Renal cortical epithelial cell (primary cell): ENCODE data around the gene SLCO3A1. TPM values are rescaled to one million over a fixed set of nuclear protein-coding genes. Genes with fewer than 3 reads are reported as not detected.

Experiments used
- DNase-seq: peaks from one replicate; pipeline ENCODE4 v3.0.0-alpha.2; 2011; ENCODE audit warnings: low read depth
- total RNA-seq: library from RNA; depleted of rRNA; stranded (reverse); fragments of >200 nt; gene quantifications from 2 replicates; pipeline ENCODE4 v1.2.3, GENCODE V29; 2014

The SLCO3A1 gene
- total RNA-seq, 1 donor from 2014 or later = 7.2 TPM

- DNase-seq = no peak
Observed at GRCh38 chr15:91966194-91966552, 112.7 kb downstream of the SLCO3A1 start.

- DNase-seq = peak; percentile 81
Observed at GRCh38 chr15:91967935-91968606, 114.6 kb downstream of the SLCO3A1 start.

GRCh38 chr15:91968610-91969009 is 115.1 kb downstream of the SLCO3A1 start:
- no peak for DNase-seq

DNA sequence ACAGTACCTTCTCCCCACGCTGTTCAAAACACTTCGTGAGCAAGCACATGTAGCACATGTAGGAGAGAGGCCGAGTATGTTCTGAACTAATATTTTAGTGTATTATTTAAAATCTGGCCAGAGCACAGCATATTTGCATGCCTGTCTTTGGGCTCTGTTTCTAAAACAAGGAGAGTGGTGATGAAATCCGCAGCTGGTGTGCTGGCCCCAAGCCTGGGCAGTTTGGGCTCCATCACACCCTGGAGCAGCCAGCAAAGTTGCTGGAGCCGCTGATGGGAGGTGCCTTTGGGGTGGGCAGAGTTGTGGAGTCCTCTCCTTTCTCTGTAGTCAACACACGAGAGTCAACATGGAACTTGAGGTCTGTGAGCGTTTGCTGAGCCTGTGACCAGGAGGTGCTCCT is 116.6 kb downstream of the SLCO3A1 start:
- no peak for DNase-seq

DNA sequence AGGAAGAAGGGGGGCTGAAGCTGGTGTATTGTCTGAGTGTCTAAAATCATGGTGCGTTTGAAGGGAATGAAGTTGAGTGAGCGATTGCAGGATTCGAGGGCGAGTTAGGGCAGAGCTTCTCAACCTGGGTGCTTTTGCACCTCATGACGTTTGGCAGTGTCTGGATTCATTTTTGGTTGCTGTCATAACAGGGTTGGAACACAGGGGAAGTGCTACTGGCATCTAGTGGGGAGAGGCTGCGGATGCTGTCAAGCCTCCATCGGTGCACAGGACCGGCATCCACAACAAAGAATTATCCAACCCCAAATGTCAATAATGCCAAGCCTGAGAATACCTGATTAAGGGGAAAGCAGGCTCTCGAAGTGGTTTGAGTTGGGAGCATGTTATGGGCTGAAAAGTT is 120.0 kb downstream of the SLCO3A1 start:
- DNase-seq = no peak

- peak; percentile 90 for DNase-seq
Observed at GRCh38 chr15:91974321-91974720, 120.8 kb downstream of the SLCO3A1 start.

- no peak for DNase-seq
Observed at GRCh38 chr15:91975241-91975978, 121.9 kb downstream of the SLCO3A1 start.

DNA sequence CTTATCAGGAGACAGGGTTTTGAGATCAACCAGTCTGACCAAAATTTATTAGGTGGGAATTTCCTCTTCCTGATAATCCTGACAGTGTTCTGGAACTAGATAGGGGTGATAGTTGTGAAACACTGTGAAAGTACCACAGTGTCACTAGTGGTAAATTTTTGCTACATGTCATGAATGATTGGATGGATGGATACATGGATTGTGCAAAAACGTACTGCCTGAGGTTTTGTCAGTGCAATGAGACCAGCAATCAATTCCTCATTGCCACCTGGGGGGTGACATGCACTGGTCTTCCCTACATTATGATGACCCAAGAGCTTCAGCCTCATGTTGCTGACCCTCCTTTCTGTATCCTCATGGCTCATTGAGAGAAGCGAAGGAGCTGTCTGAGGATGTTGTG is 123.5 kb downstream of the SLCO3A1 start:
- no peak for DNase-seq

GRCh38 chr15:91980502-91981267 is 127.2 kb downstream of the SLCO3A1 start:
- no peak for DNase-seq

DNA sequence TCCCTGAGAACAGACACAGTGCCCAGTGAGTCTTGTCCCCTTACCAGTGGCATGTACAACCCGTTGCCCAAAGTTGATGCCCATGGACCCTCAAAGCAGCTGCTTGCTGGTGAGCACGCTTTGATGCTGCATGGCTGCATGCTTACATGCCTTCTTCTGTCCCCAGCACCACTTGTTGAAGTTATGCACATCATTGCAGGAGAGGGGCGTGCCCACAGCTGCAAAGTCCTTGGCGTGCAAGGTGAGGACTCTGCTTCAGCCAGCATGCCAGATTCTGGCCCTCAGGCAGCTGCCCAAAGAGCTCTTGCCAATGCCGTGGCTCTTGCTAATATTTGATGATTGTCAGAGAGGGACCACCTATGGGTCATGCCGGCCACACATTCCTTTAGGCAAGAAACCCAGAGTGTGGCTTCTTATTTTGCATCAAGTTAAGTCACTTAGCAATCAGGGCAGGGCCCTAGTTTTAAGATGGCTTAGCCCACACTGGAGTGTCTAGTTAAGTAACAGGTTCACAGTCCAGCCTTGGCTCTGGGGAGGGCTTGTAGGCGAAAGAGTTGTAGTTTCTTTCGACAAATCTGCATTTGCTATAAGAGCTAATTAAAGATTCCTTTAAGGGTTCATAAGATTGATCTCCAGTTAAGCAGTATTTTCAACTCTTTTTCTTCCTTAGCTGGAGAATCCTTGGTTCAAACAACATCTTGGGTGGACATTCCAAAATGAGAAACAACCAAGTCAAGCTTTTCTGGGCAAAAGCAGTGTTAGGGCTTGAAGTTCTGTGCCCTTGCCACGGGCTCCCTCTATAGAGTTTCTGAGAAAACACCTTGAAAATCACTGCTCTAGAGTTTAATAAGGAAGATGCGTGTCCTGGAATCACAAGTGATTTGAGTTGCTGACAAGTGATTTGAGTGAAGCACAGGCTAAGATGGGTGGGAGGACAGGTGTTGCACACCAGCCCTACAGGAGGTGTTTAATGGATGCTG is 128.6 kb downstream of the SLCO3A1 start:
- no peak for DNase-seq

DNA sequence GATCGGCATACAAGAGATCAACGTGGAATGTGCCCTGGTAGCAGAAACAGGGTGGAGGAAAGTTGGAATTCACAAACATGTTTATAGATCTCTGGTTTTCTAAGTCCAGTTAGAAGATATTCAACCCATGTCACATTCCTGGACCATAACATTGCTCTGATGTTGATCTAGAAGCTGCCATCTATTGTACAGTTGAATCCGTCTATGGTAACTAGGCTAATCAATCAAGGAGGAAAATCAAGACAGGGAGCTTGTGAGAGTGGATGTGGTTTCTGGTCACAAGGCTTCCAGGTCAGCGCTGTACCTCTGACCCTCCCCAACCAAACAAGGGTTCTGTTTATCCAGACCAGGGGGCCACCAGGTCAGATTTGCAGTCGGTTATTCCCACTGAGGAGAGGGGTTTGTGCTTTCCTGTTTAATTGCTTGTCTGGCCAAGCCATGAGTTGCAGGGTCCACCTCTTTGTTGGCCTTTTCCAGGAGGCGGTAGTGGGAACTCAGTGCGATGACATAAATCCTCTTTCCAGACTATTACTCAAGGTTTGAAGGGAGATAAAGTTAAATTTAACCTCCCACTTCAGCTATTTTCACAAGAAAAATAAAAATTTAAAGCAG is 130.3 kb downstream of the SLCO3A1 start:
- no peak for DNase-seq

- no peak for DNase-seq
Observed at GRCh38 chr15:91985297-91985696, 131.8 kb downstream of the SLCO3A1 start.

- DNase-seq = no peak
Observed at GRCh38 chr15:91988071-91988470, 134.6 kb downstream of the SLCO3A1 start.

DNA sequence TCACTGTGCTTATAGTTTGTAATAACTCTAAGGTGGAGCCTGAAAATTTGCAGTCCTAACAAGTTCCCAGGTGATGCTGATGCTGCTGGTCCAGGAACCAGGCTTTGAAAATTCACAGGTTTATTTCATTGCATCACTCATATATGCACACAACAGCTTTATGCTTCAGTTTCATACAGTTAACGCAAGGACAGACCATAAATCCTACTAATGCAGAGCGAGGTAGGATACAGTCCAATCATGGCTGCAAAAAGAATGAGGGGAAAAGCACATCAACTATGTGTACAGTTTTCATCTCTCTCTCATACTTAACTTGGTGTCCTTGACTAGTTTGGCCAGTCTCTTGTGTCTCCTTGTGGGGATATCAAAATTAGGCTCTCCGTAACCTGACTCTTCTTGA is 135.1 kb downstream of the SLCO3A1 start:
- DNase-seq = no peak

GRCh38 chr15:91989821-91990220 is 136.3 kb downstream of the SLCO3A1 start:
- DNase-seq = no peak

DNA sequence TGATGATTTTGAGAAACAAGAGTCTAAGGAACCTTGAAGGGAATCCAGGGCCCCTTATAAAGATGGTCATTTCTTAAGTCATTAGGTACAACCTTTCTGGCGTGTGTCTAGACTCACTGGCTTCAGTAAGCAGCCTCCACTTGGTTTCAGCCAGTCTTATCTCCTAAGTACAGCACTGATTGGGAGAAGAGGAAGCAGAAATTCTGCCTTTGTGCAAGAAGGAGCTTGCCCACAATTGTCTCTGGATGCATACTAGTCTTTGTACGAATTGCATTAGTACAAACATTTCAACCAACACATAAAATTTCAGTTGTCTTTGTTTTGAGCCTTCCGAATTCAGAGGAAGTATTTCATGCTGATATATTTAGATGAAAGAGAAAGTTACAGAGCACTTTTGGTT is 139.4 kb downstream of the SLCO3A1 start:
- DNase-seq = no peak

DNA sequence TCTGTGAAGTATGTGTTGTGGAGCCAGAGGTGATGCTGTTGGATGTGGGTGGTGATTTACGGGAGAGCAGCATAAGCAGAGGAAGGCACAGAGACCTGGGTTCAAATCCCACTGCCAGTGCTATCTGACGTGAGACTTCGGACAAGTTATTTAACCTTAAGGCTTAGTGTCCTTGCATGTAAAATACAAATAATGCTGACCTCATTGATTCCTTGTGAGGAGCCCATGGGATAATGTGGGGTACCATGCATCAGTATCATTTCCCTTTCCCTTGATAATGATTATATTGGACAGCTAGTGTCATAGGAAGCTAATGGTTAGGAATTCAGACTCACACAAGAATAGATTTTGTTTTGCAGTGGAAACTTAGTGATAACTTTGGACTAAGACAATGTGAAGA is 141.6 kb downstream of the SLCO3A1 start:
- no peak for DNase-seq

DNA sequence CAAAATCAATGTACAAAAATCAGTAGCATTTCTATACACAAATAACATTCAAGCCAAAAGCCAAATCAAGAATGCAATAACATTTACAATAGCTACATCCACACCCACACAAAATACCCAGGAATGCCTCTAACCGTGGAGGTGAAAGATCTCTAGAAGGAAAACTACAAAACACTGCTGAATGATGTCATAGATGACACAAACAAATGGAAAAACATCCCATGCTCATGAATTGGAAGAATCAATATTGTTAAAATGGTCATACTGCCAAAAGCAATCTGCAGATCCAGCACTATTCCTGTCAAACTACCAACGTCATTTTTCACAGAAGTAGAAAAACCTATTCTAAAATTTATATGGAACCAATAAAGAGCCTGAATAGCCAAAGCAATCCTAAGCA is 143.7 kb downstream of the SLCO3A1 start:
- DNase-seq = no peak

DNA sequence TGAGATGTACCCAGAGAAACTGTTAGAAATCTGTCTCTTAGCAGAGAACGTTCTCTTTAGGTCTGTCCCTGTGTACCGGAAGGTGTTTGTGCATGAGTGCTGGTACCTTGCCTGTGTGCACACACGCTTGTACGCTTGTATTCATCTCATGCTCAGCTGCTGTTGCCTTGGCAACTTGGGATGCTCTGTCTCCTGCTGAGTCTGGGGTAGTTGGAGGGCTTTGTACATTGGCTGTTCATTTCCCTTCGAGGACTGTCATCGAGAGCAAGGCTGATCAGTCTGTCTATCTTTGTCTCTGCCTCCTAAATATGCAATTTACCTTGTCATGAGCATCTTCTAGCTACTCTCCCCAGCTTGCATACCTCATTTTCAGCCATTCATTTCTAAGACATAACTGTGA is 147.2 kb downstream of the SLCO3A1 start:
- no peak for DNase-seq

GRCh38 chr15:92001307-92001706 is 147.8 kb downstream of the SLCO3A1 start:
- DNase-seq = no peak

- DNase-seq = no peak
Observed at GRCh38 chr15:92002666-92003065, 149.2 kb downstream of the SLCO3A1 start.
